Smooth muscle cell (in vitro differentiated cells): Measurements from ENCODE around the gene PTGR1. TPM values are rescaled to one million over a fixed set of nuclear protein-coding genes. Genes with fewer than 3 reads are reported as not detected.

Experiments used
- DNase-seq: peaks from one replicate; lab custom pipeline; 2025; ENCODE audit not compliant: unreplicated experiment; lab: John Stamatoyannopoulos, UW
- H2AFZ ChIP-seq: fragments of 200-600 bp; sonication (generic); 2 replicates; pipeline ENCODE4 v1.6.0; 2016; ENCODE audit warnings: antibody characterized with exemption, low read depth, mild to moderate bottlenecking
- H3F3A ChIP-seq: fragments of 200-600 bp; sonication (generic); 2 replicates; pipeline ENCODE4 v1.6.0; 2017; ENCODE audit warnings: antibody characterized with exemption, low read depth
- H3K27ac ChIP-seq: fragments of 200-600 bp; sonication (generic); 2 replicates; pipeline ENCODE4 v1.5.1; 2016; ENCODE audit warnings: low read depth, mild to moderate bottlenecking
- H3K27me3 ChIP-seq: fragments of 200-600 bp; sonication (generic); 2 replicates; pipeline ENCODE4 v1.6.1; 2016; ENCODE audit warnings: low read depth, mild to moderate bottlenecking
- H3K36me3 ChIP-seq: fragments of 200-600 bp; sonication (generic); 2 replicates; pipeline ENCODE4 v1.5.1; 2016; ENCODE audit warnings: low read depth
- H3K4me1 ChIP-seq: fragments of 200-600 bp; sonication (generic); 2 replicates; pipeline ENCODE4 v1.5.1; 2016; ENCODE audit warnings: low read depth
- H3K4me2 ChIP-seq: fragments of 200-600 bp; sonication (generic); 2 replicates; pipeline ENCODE4 v1.6.0; 2016; ENCODE audit warnings: mild to moderate bottlenecking
- H3K4me3 ChIP-seq: fragments of 200-600 bp; sonication (generic); 2 replicates; pipeline ENCODE4 v1.5.1; 2016; ENCODE audit warnings: mild to moderate bottlenecking
- H3K79me2 ChIP-seq: fragments of 200-600 bp; sonication (generic); 2 replicates; pipeline ENCODE4 v1.6.0; 2016; ENCODE audit warnings: low read depth, mild to moderate bottlenecking
- H3K9ac ChIP-seq: fragments of 200-600 bp; sonication (generic); 2 replicates; pipeline ENCODE4 v1.6.0; 2016; ENCODE audit warnings: low read depth
- H3K9me3 ChIP-seq: fragments of 200-600 bp; sonication (generic); replicated peaks from 2 replicates; pipeline ENCODE4 v1.5.1; 2016; ENCODE audit warnings: low read depth
- H4K20me1 ChIP-seq: fragments of 200-600 bp; sonication (generic); 2 replicates; pipeline ENCODE4 v1.6.0; 2016; ENCODE audit warnings: low read depth
- WGBS: methylation state at CpG from one replicate; pipeline ENCODE4 v1.1.7; 2016; ENCODE audit warnings: low lambda C conversion rate; 5-methylcytosine and 5-hydroxymethylcytosine counted together
- polyA plus RNA-seq: library from polyadenylated mRNA; unstranded; fragments of >200 nt; fragmentation: Nextera tagmentation; extraction: Ambion mirVana; gene quantifications from 2 replicates; pipeline ENCODE4 v1.2.1, GENCODE V29; 2016
- total RNA-seq: library from RNA; depleted of rRNA; stranded (reverse); fragments of >200 nt; gene quantifications from 2 replicates; pipeline ENCODE4 v1.2.3, GENCODE V29; 2014
- TF ChIP-seq, protein P1 (sequence below): fragments of 200-600 bp; sonication (generic); IDR thresholded peaks from 2 replicates; pipeline ENCODE4 v1.5.1; 2017; ENCODE audit warnings: borderline replicate concordance, mild to moderate bottlenecking, antibody characterized with exemption; ENCODE audit not compliant: insufficient read depth, poor library complexity, severe bottlenecking

Gene PTGR1
- total and polyA plus RNA-seq, 2 experiments from 2014 or later, result 70.5 to 74.4 TPM

DNA sequence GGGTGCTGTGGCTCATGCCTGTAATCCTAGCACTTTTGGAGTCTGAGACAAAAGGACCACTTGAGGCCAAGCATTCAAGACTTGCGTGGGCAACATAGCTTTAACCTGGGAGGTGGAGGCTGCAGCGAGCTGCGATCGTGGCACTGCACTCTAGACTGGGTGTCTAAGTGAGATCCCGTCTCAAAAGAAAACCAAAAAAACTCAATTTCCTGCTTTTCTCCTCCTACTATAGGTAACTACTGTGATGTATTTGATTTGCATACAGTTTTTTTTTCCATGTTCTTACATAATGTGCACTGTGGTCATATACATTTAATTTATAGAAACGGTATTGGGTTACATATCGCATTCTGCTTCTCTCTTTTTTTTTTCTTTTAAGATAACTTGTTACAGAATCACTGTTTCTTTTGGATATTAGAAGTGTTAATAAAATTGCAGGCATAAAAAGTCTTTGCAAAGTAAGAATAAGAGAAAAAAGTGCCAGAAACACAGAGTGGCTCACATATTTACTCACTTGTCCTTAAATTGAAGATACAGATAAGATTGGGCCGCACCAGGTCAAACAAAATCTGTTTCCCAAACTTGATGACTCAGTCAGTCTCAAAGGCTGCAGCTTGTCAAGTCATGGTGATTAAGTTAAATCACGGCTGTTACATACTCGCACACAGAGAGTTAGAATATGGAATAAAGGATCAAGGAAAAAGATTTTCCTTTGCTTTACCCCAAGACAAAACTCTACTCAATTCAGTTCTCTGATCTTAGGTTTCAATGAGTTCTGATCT lies 2.0 kb upstream of the PTGR1 start:
- peaks cover 12% of the 10 kb centered on the region for H3F3A ChIP-seq
- WGBS, result 56% methylated on average over 10 of the region's 10 CpGs
- no peaks in the 10 kb centered on the region for H3K4me1 ChIP-seq
- H3K9me3 ChIP-seq, result no peaks in the 10 kb centered on the region
- peak overlapping the region; percentile 68 for H2AFZ ChIP-seq
- no peaks in the 10 kb centered on the region for H3K79me2 ChIP-seq
- H4K20me1 ChIP-seq, result peaks cover 6% of the 10 kb centered on the region
- H3K27me3 ChIP-seq, result no peaks in the 10 kb centered on the region
- peak overlapping the region; percentile 61 for H3K27ac ChIP-seq
- no peak overlapping the region for H3K4me3 ChIP-seq
- H3K4me2 ChIP-seq, result peak overlapping the region; percentile 50
- no peaks in the 10 kb centered on the region for H3K36me3 ChIP-seq
- TF ChIP-seq, protein P1, sequence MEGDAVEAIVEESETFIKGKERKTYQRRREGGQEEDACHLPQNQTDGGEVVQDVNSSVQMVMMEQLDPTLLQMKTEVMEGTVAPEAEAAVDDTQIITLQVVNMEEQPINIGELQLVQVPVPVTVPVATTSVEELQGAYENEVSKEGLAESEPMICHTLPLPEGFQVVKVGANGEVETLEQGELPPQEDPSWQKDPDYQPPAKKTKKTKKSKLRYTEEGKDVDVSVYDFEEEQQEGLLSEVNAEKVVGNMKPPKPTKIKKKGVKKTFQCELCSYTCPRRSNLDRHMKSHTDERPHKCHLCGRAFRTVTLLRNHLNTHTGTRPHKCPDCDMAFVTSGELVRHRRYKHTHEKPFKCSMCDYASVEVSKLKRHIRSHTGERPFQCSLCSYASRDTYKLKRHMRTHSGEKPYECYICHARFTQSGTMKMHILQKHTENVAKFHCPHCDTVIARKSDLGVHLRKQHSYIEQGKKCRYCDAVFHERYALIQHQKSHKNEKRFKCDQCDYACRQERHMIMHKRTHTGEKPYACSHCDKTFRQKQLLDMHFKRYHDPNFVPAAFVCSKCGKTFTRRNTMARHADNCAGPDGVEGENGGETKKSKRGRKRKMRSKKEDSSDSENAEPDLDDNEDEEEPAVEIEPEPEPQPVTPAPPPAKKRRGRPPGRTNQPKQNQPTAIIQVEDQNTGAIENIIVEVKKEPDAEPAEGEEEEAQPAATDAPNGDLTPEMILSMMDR, result no peak
- no peak overlapping the region for H3K9ac ChIP-seq
- no peak for DNase-seq

DNA sequence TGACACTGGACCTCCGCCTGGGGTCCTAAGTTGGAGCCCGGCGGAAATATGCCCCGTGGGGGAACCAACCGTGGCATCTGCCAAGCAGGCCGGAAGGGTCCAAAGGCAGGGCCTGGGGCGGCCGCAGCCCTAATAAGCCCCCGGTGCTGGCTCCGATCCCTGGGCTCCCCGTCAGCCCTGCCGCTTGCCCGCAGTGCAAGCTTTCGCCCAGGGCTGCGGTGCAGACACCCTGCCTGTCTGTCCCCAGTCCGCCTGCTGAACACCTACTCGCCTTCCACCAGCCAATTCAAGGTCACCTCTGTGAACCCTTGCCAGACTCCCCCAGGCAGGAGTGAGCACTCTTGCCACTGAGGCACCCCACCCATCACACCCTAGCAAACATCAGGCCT lies 502 bp upstream of the PTGR1 start:
- Histone ChIP-seq H2AFZ (peak overlapping the region; percentile 87), H3K9ac (no peak overlapping the region), H3F3A (peaks cover 12% of the 10 kb centered on the region), H3K79me2 (no peaks in the 10 kb centered on the region), H3K36me3 (peaks cover 5% of the 10 kb centered on the region), H3K4me2 (peak overlapping the region; percentile 94), H3K9me3 (no peaks in the 10 kb centered on the region), H4K20me1 (peaks cover 6% of the 10 kb centered on the region), H3K27ac (no peak overlapping the region), H3K4me1 (no peaks in the 10 kb centered on the region), H3K4me3 (peak overlapping the region; percentile 68), H3K27me3 (no peaks in the 10 kb centered on the region)
- TF ChIP-seq, protein P1, result no peak
- 58% methylated on average over 17 of the region's 17 CpGs for WGBS
- DNase-seq, result no peak

DNA sequence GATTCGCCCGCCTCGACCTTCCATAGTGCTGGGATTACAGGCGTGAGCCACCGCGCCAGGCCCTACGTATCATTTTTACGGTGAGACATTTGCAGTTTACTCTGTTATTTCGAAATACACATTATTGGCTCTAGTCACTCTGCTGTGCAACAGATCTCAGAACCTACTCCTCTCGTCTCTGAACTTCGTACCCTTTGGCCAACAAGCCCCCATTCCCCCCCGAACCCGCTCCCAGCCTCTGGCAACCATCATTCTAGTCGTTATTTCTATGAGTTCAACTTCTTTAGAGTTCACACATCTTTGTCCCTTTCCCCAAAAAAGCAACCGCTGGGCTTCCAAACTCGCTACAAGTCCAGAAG lies 735 bp downstream of the PTGR1 start:
- Histone ChIP-seq H3K79me2 (no peaks in the 10 kb centered on the region), H3K36me3 (peaks cover 5% of the 10 kb centered on the region), H2AFZ (peak overlapping the region; percentile 87), H3K9me3 (no peaks in the 10 kb centered on the region), H3F3A (peaks cover 12% of the 10 kb centered on the region), H3K27ac (peak overlapping the region; percentile 47), H4K20me1 (peaks cover 6% of the 10 kb centered on the region), H3K27me3 (no peaks in the 10 kb centered on the region), H3K4me2 (peak overlapping the region; percentile 94), H3K4me1 (no peaks in the 10 kb centered on the region), H3K4me3 (peak overlapping the region; percentile 68), H3K9ac (peak overlapping the region; percentile 39)
- TF ChIP-seq, protein P1, result no peak
- 2% methylated on average over 16 of the region's 16 CpGs for WGBS
- DNase-seq, result no peak
